Measurements from ENCODE around the gene MAP1LC3B2. TPM values are rescaled to one million over a fixed set of nuclear protein-coding genes. Genes with fewer than 3 reads are reported as not detected.

MAP1LC3B2 gene
- total RNA-seq, 1 experiment from 2014 or later: 1.5 TPM

- H3K56ac ChIP-seq (ENCODE audit: insufficient read length, low read depth, low read length): no peak overlapping the region
- H3K36me3 Mint-ChIP-seq (ENCODE audit: insufficient read depth in 1 of 3, low read depth in 3 of 3): peaks cover 0 to 6% (median 0%) of the 10 kb centered on the region in 3 experiments; a peak in 1 of 7 replicates
- H3T11ph ChIP-seq (ENCODE audit: low read length): no peak overlapping the region
- H2AK5ac ChIP-seq (ENCODE audit: insufficient read length, low read length): no peak overlapping the region
- peaks cover 25 to 38% of the 10 kb centered on the region in 2 experiments for H3K4me1 Mint-ChIP-seq
- no peak overlapping the region for H3K9ac ChIP-seq (ENCODE audit: extremely low read depth, insufficient read length, low read length)
- H3K9me3 Mint-ChIP-seq: no peaks in the 10 kb centered on the region
- H2BK5ac ChIP-seq (ENCODE audit: insufficient read length, low read length): no peak overlapping the region
- H3K23me2 ChIP-seq (ENCODE audit: insufficient read length, low read depth, low read length, poor library complexity, severe bottlenecking): no peaks in the 10 kb centered on the region
- no peaks in the 10 kb centered on the region for H3K79me1 ChIP-seq (ENCODE audit: insufficient read depth, low read depth, low read length, poor library complexity, severe bottlenecking)
- H3K4me3 Mint-ChIP-seq: no peak overlapping the region
- H4K8ac ChIP-seq (replicated peaks; ENCODE audit: insufficient read length, low read depth, low read length): no peak overlapping the region
- no peaks in the 10 kb centered on the region for H3K27me3 ChIP-seq (ENCODE audit: insufficient read depth, low read length)
- H2BK12ac ChIP-seq (ENCODE audit: insufficient read length, low read depth, low read length): no peak overlapping the region
- no peaks in the 10 kb centered on the region for H3K9me3 ChIP-seq (ENCODE audit: control insufficient read depth, low read depth, low read length)
- H3K79me2 ChIP-seq (ENCODE audit: insufficient read depth, low read length): no peaks in the 10 kb centered on the region
- no peak for DNase-seq
- H2BK20ac ChIP-seq (ENCODE audit: low read depth, low read length, poor library complexity, severe bottlenecking): no peak overlapping the region
- peaks cover 3% of the 10 kb centered on the region; the same call in 1 of the 2 replicates for H3K27me3 Mint-ChIP-seq (ENCODE audit: low read depth)
- H3K27ac ChIP-seq (ENCODE audit: insufficient read length, low read depth, low read length): no peak overlapping the region
- no peak overlapping the region for H2BK120ac ChIP-seq (ENCODE audit: low read depth, low read length, poor library complexity, severe bottlenecking)
- no peak overlapping the region for H3K4ac ChIP-seq (ENCODE audit: low read depth, low read length)
- no peak overlapping the region for H2AFZ ChIP-seq (ENCODE audit: low read length)
- peaks cover 6% of the 10 kb centered on the region; the same call in 1 of the 2 replicates for H3K4me1 ChIP-seq (ENCODE audit: insufficient read depth, low read length)
- no CpG with 5 or more reads among the region's 5 CpGs for WGBS (ENCODE audit: extremely low coverage, insufficient read length, low lambda C conversion rate)
- no peak overlapping the region; a peak in 2 of 7 replicates for H3K27ac Mint-ChIP-seq
- no peak overlapping the region for H3K14ac ChIP-seq (ENCODE audit: insufficient read depth, low read length)
- H4K91ac ChIP-seq (ENCODE audit: insufficient read length, low read depth, low read length): no peak overlapping the region
- H2BK15ac ChIP-seq (ENCODE audit: low read depth, low read length): no peak overlapping the region
- no peak for TF ChIP-seq CTCF (conservative IDR thresholded peaks at IDR 0.05)
- H3K4me2 ChIP-seq (ENCODE audit: insufficient read depth, insufficient read length, low read length): no peak overlapping the region
- H4K20me1 ChIP-seq (ENCODE audit: control insufficient read depth, insufficient read depth, insufficient read length): no peaks in the 10 kb centered on the region
- H3K18ac ChIP-seq (ENCODE audit: insufficient read length, low read depth, low read length): no peak overlapping the region
- H4K5ac ChIP-seq (ENCODE audit: insufficient read length, low read depth, low read length): no peak overlapping the region
- no peak overlapping the region for H3K23ac ChIP-seq (ENCODE audit: insufficient read length, low read depth, low read length)
These were observed 18.5 kb upstream of the MAP1LC3B2 start for GRCh38 chr12:116540622-116541152.
